Muscle of leg (tissue), 11 donors: ENCODE data around the gene PRELID1. TPM values are rescaled to one million over a fixed set of nuclear protein-coding genes. Genes with fewer than 3 reads are reported as not detected.
"Not testable (repeated sequence)": the region's sequence is repeated elsewhere in the genome, so short reads cannot be mapped to it uniquely, and the experiment has no call there.

ENCODE experiments used
- DNase-seq: peaks from one replicate; pipeline ENCODE4 v3.0.0; 2013
- H3K27ac ChIP-seq: one replicate; pipeline ENCODE4 v1.5.1; 2013; ENCODE audit warnings: mild to moderate bottlenecking, low read length, control low read depth
- H3K27me3 ChIP-seq: one replicate; pipeline ENCODE4 v1.6.1; 2013; ENCODE audit warnings: low read length; ENCODE audit not compliant: control insufficient read depth, insufficient read depth
- H3K36me3 ChIP-seq: one replicate; pipeline ENCODE4 v1.6.1; 2013; ENCODE audit warnings: low read length; ENCODE audit not compliant: control insufficient read depth, insufficient read depth
- H3K4me1 ChIP-seq: one replicate; pipeline ENCODE4 v1.6.1; 2013; ENCODE audit warnings: low read length; ENCODE audit not compliant: control insufficient read depth, insufficient read depth
- H3K4me3 ChIP-seq: one replicate; pipeline ENCODE4 v1.5.1; 2013; ENCODE audit warnings: low read length, control low read depth
- H3K9me3 ChIP-seq: replicated peaks from 2 replicates; pipeline ENCODE4 v1.6.1; 2013; ENCODE audit warnings: low read depth, low read length; ENCODE audit not compliant: control insufficient read depth
- whole genome bisulfite sequencing: methylation state at CpG from one replicate; pipeline ENCODE4 v1.1.5; 2013; ENCODE audit warnings: missing lambda C conversion rate; ENCODE audit not compliant: insufficient coverage; 5-methylcytosine and 5-hydroxymethylcytosine counted together
- polyA plus RNA-seq, 8 donors: library from polyadenylated mRNA; unstranded; fragments of 120-200 nt; gene quantifications; one replicate each; pipeline versions ENCODE4 v1.2.1 to v1.2.3, GENCODE V29; 2013; ENCODE audit warnings: inconsistent platforms in 1 of 8, low replicate concordance in 1 of 8; ENCODE audit not compliant: insufficient read length in 8 of 8, insufficient read depth in 1 of 8
- total RNA-seq: library from RNA; stranded (reverse); fragments of 120-200 nt; gene quantifications from one replicate; pipeline ENCODE4 v1.2.4, GENCODE V29; 2013

Gene PRELID1
- total and polyA plus RNA-seq, 9 donors, result 63.0 to 94.0 (median 86.2) TPM

DNA sequence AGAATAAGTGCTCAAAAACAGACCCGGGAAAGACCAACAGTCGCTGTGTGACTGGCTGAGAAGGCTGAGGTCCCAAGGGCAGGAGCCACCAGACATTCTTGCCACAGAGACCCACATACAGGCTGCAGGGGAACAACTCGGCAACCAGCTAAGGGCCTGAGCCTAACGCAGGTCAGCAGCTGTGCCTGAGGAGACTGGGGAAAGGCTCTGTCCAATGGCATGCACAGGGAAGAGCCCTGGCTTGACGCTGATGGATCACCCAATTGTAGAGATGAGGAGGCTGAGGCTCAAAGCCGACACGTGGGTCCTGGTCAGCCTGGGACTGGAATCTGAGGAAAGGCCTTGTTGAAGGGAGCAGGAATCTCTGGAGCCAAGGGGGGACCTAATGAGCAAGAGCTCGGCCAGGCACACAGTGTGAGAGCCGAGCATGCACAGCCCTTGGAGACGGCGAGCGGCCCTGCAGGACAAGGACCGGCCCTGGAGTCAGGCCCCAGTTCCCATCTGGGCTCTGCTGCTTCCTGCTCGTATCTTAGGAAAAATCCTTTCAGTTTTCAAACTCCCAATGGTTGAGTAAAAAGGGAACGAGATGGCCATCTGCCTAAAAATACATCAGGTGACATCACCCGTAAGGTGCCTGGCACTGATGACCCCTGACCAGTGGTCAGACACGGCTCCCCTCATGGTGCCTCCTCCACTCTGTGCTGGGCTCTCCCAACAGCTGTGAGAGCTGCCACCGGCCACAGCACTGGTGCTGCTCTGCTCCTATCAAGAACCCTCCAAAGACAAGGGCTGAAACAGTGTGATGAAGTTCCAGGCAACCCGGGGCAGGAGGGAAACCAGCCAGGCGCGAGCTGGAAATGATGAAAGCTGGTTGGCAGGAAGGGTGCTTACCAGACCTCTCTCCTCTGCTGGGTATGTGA lies 31.4 kb downstream of the PRELID1 start:
- Histone ChIP-seq H3K4me3 (no peak overlapping the region), H3K9me3 (no peaks in the 10 kb centered on the region), H3K4me1 (no peaks in the 10 kb centered on the region), H3K27ac (no peak overlapping the region), H3K36me3 (peaks cover 97% of the 10 kb centered on the region), H3K27me3 (no peaks in the 10 kb centered on the region)
- DNase-seq, result no peak
- 85% methylated on average over 17 of the region's 21 CpGs for WGBS

DNA sequence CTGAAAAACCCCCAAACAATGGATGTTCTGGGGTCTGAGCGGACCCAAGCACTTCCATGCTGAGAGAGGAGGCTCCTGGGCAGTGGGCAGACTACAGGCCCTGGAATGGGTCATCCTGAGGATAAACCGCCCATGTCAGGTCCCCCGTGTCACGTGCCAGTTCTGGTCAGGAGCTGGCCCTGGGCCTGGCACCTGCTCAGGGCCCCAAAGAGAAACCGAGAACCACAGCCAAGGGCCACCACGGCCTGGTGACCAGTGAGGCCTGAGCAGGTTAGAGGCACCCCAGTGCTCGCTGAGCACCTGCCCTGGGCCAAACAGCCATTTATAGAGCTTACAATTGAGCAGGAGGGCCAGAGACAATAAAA lies 32.1 kb downstream of the PRELID1 start:
- peaks cover 90% of the 10 kb centered on the region for H3K36me3 ChIP-seq
- H3K4me3 ChIP-seq, result no peak overlapping the region
- DNase-seq, result no peak
- 98% methylated on average over 5 of the region's 7 CpGs for WGBS
- no peaks in the 10 kb centered on the region for H3K9me3 ChIP-seq
- no peaks in the 10 kb centered on the region for H3K27me3 ChIP-seq
- no peaks in the 10 kb centered on the region for H3K4me1 ChIP-seq
- H3K27ac ChIP-seq, result no peak overlapping the region

DNA sequence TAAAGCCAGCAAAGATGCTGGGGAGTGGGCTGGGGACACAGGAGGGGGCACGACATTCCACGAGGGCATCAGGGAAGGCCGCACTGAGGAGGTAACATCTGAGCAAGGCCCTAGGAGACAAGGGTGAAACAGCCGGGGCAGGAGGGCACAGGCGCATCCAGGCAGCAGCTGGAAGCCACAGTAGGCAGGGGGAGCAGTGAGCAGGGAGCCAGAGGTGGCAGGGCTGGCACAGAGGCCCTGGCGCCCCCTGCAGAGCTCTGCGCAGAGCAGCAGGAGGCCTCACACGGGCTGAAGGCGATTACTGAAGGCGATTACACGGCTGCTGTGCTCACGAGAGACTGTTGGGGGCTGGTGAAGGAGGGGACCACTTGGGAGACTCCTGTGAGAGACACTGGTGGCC lies 32.5 kb downstream of the PRELID1 start:
- peaks cover 86% of the 10 kb centered on the region for H3K36me3 ChIP-seq
- WGBS, result 70% methylated on average over 11 of the region's 12 CpGs

DNA sequence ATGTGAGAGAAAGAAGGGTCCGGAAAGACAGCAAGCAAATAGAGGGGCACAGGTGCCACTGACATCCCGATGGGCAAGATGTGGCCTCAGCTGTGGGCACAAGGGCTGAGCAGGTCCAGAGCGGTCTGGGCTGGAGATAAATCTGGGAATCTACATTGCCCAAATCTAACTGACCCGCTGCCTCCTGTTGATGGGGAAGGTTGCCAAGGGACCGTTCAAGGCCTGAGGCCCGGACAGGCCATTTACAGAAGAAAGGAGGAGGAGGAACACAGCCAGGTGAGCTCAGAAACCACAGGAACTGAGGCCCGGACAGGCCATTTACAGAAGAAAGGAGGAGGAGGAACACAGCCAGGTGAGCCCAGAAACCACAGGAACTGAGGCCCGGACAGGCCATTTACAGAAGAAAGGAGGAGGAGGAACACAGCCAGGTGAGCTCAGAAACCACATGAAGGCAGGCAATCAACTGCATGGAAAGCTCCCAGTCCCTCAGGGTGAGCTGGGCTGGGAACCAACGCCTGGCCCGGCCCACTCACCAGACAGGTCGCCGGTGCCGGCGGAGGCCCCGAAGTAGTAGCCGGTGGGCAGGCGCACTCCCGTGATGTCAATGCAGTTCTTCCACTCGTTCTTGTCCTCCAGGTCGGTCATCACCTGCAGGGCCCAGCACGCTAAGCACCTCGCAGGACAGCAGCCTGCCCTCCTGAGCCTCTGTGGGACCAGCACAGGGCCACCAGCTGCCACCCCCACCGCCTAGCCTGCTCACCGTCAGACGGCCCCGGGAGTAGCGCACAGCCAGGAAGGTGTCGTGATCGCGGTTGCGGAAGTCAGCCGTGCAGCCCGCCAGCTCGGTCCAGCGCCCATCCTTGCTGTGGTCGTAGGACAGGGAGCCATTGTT lies 33.2 kb downstream of the PRELID1 start:
- H3K36me3 ChIP-seq, result peaks cover 82% of the 10 kb centered on the region
- 93% methylated on average over 31 of the region's 36 CpGs for WGBS
- H3K4me3 ChIP-seq, result no peak overlapping the region
- H3K9me3 ChIP-seq, result no peaks in the 10 kb centered on the region
- H3K27me3 ChIP-seq, result no peaks in the 10 kb centered on the region
- H3K4me1 ChIP-seq, result no peaks in the 10 kb centered on the region
- no peak overlapping the region for H3K27ac ChIP-seq
- no peak for DNase-seq

More for the DNA sequence above, 32.5 kb downstream of the PRELID1 start:
- Histone ChIP-seq H3K27ac (no peak overlapping the region), H3K9me3 (no peaks in the 10 kb centered on the region), H3K4me3 (no peak overlapping the region), H3K27me3 (no peaks in the 10 kb centered on the region), H3K4me1 (no peaks in the 10 kb centered on the region)
- no peak for DNase-seq

DNA sequence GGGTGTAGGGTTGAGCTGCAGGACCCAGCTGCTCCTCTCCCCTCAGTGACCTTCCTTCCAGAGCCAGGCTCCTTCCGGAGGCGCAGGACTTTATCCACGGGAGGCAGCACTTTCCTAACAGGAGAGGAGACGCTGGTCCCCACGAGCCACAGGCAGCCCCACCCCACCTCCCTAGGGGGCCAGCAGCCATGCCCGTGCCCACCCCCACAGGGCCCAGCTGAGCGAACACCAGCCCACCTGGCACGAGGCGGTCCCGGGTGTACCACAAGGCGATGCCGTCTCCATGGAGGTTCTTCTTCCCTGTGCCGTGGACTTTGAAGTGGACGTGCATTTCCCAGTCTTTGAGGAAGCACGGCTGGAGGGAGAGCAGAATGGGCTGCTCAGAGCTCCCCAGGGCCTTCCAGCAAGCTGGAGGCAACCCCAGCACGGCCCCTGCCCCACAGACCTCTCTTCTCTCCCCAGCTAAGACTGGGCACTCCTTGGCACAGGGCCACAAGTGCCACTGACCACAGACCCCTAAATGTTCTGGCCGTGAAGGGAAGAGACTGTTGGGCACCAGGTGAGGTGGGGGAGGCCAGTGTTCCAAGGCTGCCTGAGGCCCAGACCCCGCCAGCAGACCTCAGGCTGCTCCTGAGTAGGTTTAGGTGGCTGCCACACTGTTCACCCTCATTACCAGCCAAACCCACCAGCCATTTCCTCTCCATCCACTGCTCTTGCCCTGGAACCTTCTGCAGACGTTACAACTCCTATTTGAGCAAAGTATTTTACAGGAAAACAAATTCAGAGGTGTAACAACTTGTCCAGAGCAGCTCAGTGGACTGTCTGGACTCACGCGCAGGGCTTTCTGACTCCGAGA lies 34.9 kb downstream of the PRELID1 start:
- Histone ChIP-seq H3K4me1 (no peaks in the 10 kb centered on the region), H3K36me3 (peaks cover 71% of the 10 kb centered on the region), H3K27ac (no peak overlapping the region), H3K9me3 (no peaks in the 10 kb centered on the region), H3K4me3 (no peak overlapping the region), H3K27me3 (no peaks in the 10 kb centered on the region)
- WGBS, result 82% methylated on average over 19 of the region's 22 CpGs
- DNase-seq, result no peak

- Histone ChIP-seq H3K4me3 (no peak overlapping the region), H3K4me1 (no peaks in the 10 kb centered on the region), H3K9me3 (no peaks in the 10 kb centered on the region), H3K36me3 (peaks cover 67% of the 10 kb centered on the region), H3K27me3 (no peaks in the 10 kb centered on the region), H3K27ac (no peak overlapping the region)
- 94% methylated on average over 10 of the region's 11 CpGs for WGBS
- no peak for DNase-seq
Measured at GRCh38 chr5:177339107-177339638, 35.6 kb downstream of the PRELID1 start.

- H3K4me3 ChIP-seq, H3K27me3 ChIP-seq, DNase-seq, H3K9me3 ChIP-seq, H3K4me1 ChIP-seq, H3K27ac ChIP-seq: not testable (repeated sequence)
- WGBS, result 94% methylated on average over 6 of the region's 14 CpGs
- peaks cover 41% of the 10 kb centered on the region for H3K36me3 ChIP-seq
Measured at GRCh38 chr5:177343000-177343399, 39.4 kb downstream of the PRELID1 start.

- Histone ChIP-seq H3K4me1 (no peaks in the 10 kb centered on the region), H3K9me3 (no peaks in the 10 kb centered on the region), H3K4me3 (no peak overlapping the region), H3K36me3 (peaks cover 34% of the 10 kb centered on the region), H3K27me3 (no peaks in the 10 kb centered on the region), H3K27ac (no peak overlapping the region)
- DNase-seq, result no peak
- 93% methylated on average over 3 of the region's 6 CpGs for WGBS
Measured at GRCh38 chr5:177343777-177344176, 40.2 kb downstream of the PRELID1 start.

- no peaks in the 10 kb centered on the region for H3K9me3 ChIP-seq
- H3K36me3 ChIP-seq, result peaks cover 29% of the 10 kb centered on the region
- no peaks in the 10 kb centered on the region for H3K27me3 ChIP-seq
- WGBS, result no CpG with 5 or more reads among the region's 6 CpGs
- no peak overlapping the region for H3K4me3 ChIP-seq
- H3K4me1 ChIP-seq, result peaks cover 5% of the 10 kb centered on the region
- no peak for DNase-seq
- no peak overlapping the region for H3K27ac ChIP-seq
Measured at GRCh38 chr5:177344891-177345290, 41.3 kb downstream of the PRELID1 start.
